HG02763 (cell line): Measurements from ENCODE around the gene IQSEC1.

Experiments used
- ATAC-seq: cut with Tn5 transposase; IDR thresholded peaks from one replicate; pipeline ENCODE4 v1.9.1; 2021; ENCODE audit warnings: mild to moderate bottlenecking, moderate library complexity; ENCODE audit not compliant: unreplicated experiment

Gene IQSEC1

GRCh38 chr3:12852201-12852600, 221.0 kb downstream of the IQSEC1 start:
- ATAC-seq: no peak
